ENCODE results near the gene SSRP1. TPM values are rescaled to one million over a fixed set of nuclear protein-coding genes. Genes with fewer than 3 reads are reported as not detected.
A peak's percentile ranks its signal among the peaks of the same experiment; 100 is the strongest.

Gene SSRP1
- total RNA-seq, 1 experiment from 2014 or later: 399 TPM

- ChIA-PET POLR2A (ENCODE audit: low non-redundant PET) (no interaction called here), CTCF (no interaction called here)
- H3K9me3 ChIP-seq (ENCODE audit: low read depth, low read length, poor library complexity, severe bottlenecking): no peaks in the 10 kb centered on the region
- intact Hi-C loops (cut with micrococcal nuclease; ENCODE audit: unreplicated experiment): no loop called here
- peaks cover 11% of the 10 kb centered on the region for H3K4me1 ChIP-seq (ENCODE audit: insufficient read depth, low read length, poor library complexity, severe bottlenecking)
- H3K27ac ChIP-seq (ENCODE audit: low read depth, low read length, poor library complexity, severe bottlenecking): no peak overlapping the region
- no peak for TF ChIP-seq CTCF (conservative IDR thresholded peaks at IDR 0.05; ENCODE audit: low read depth, low read length)
- TF ChIP-seq EZH2 (IDR thresholded peaks at IDR 0.05; ENCODE audit: borderline replicate concordance, low read depth, low read length, poor library complexity, severe bottlenecking): no peak
- DNase-seq (ENCODE audit: low spot score): no peak
- no peaks in the 10 kb centered on the region for H3K27me3 ChIP-seq (replicated peaks; ENCODE audit: insufficient read depth, low read depth, low read length, poor library complexity)
- no peak overlapping the region for H3K4me3 ChIP-seq (ENCODE audit: low read depth, low read length, poor library complexity, severe bottlenecking)
- BruUV-seq (replicated peaks): no TSS peak
- peaks cover 79% of the 10 kb centered on the region for H3K36me3 ChIP-seq (ENCODE audit: insufficient read depth, low read length, poor library complexity, severe bottlenecking)
These were observed 4.0 kb downstream of the SSRP1 start for GRCh38 chr11:57331720-57332119.

- Histone ChIP-seq H3K36me3 (ENCODE audit: insufficient read depth, low read length, poor library complexity, severe bottlenecking) (peaks cover 91% of the 10 kb centered on the region), H3K9me3 (ENCODE audit: low read depth, low read length, poor library complexity, severe bottlenecking) (no peaks in the 10 kb centered on the region), H3K27ac (ENCODE audit: low read depth, low read length, poor library complexity, severe bottlenecking) (no peak overlapping the region), H3K27me3 (replicated peaks; ENCODE audit: insufficient read depth, low read depth, low read length, poor library complexity) (no peaks in the 10 kb centered on the region), H3K4me3 (ENCODE audit: low read depth, low read length, poor library complexity, severe bottlenecking) (no peak overlapping the region), H3K4me1 (ENCODE audit: insufficient read depth, low read length, poor library complexity, severe bottlenecking) (peaks cover 20% of the 10 kb centered on the region)
- no TSS peak for BruUV-seq (replicated peaks)
- ChIA-PET POLR2A (ENCODE audit: low non-redundant PET) (no interaction called here), CTCF (no interaction called here)
- DNase-seq (ENCODE audit: low spot score): no peak
- intact Hi-C loops (cut with micrococcal nuclease; ENCODE audit: unreplicated experiment): no loop called here
- TF ChIP-seq EZH2 (IDR thresholded peaks at IDR 0.05; ENCODE audit: borderline replicate concordance, low read depth, low read length, poor library complexity, severe bottlenecking) (no peak), CTCF (conservative IDR thresholded peaks at IDR 0.05; ENCODE audit: low read depth, low read length) (no peak)
These were observed 5.7 kb downstream of the SSRP1 start for GRCh38 chr11:57330029-57330428.

GRCh38 chr11:57327721-57328120 is 8.0 kb downstream of the SSRP1 start:
- CTCF ChIA-PET: no interaction called here
- POLR2A ChIA-PET (ENCODE audit: low non-redundant PET): no interaction called here
- DNase-seq (ENCODE audit: low spot score): no peak
- Histone ChIP-seq H3K9me3 (ENCODE audit: low read depth, low read length, poor library complexity, severe bottlenecking) (no peaks in the 10 kb centered on the region), H3K4me1 (ENCODE audit: insufficient read depth, low read length, poor library complexity, severe bottlenecking) (peaks cover 25% of the 10 kb centered on the region), H3K4me3 (ENCODE audit: low read depth, low read length, poor library complexity, severe bottlenecking) (no peak overlapping the region), H3K36me3 (ENCODE audit: insufficient read depth, low read length, poor library complexity, severe bottlenecking) (peaks cover 71% of the 10 kb centered on the region), H3K27me3 (replicated peaks; ENCODE audit: insufficient read depth, low read depth, low read length, poor library complexity) (no peaks in the 10 kb centered on the region), H3K27ac (ENCODE audit: low read depth, low read length, poor library complexity, severe bottlenecking) (peak overlapping the region; percentile 7)
- BruUV-seq (replicated peaks): no TSS peak
- no peak for TF ChIP-seq CTCF (conservative IDR thresholded peaks at IDR 0.05; ENCODE audit: low read depth, low read length)
- TF ChIP-seq EZH2 (IDR thresholded peaks at IDR 0.05; ENCODE audit: borderline replicate concordance, low read depth, low read length, poor library complexity, severe bottlenecking): no peak
- intact Hi-C loops (cut with micrococcal nuclease; ENCODE audit: unreplicated experiment): loop anchor here (10.0 kb wide), 1 partner anchor 1247 kb away; the partner anchor contains the start of genes LPXN and ZFP91

Data from A673 (cell line).